IMR-90 (cell line): ENCODE results near the gene ERGIC1.

Experiments used
- CTCF ChIP-seq: conservative IDR thresholded peaks from 2 replicates; pipeline ENCODE4 v1.5.1; 2012; ENCODE audit warnings: mild to moderate bottlenecking, low read depth, low read length, improper control_type of control experiment
- POLR2A ChIP-seq: IDR thresholded peaks from 2 replicates; pipeline ENCODE4 v1.6.1; 2012; ENCODE audit warnings: mild to moderate bottlenecking, low read depth, low read length

GRCh38 chr5:172907657-172908056 is 73.6 kb downstream of the ERGIC1 start:
- no peak for TF ChIP-seq CTCF
- TF ChIP-seq POLR2A: no peak
